TTC549 (cell line): Measurements from ENCODE around the gene PRR5L.
"Not testable (repeated sequence)": the region's sequence is repeated elsewhere in the genome, so short reads cannot be mapped to it uniquely, and the experiment has no call there.

Experiments used
- FAIRE-seq: peaks from 2 replicates; lab custom pipeline; 2012; peaks lifted over from hg19 to GRCh38; lab: Jason Lieb, UNC

Gene PRR5L

DNA sequence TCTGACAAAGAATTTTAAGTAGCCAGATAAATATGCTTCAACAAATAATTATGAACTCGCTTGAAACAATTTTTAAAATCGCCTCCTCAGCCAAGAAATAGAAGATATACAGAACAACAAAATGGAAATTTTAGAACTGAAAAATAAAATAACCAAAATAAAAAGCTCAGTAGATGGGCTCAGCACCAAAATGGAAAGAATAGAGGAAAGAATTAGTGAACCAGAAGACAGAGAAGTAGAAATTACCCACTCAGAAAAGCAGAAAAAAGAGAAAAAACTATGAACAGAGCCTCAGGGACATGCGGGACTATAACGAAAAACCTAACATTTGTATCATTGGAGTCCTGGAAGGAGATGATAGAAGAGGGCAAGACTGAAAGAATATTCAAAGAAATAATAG, 14.2 kb upstream of the PRR5L start:
- FAIRE-seq: no peak

DNA sequence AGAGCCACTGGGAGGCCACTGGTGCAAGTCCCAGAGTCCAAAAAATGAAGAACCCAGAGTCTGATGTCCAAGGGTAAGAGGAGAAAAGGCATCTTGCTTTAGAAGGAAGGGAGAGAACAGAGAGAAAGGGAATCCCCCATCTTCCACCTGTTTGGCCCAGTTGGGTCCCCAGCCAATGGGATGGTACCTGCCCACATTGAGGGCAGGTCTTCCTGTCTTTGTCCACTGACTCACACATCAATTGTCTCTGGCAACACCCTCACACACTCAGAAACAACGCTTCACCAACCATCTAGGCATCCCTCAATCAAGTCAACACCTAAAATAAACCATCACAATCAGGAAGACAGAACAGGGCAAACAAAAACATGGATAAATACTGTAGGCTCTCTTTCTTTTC, 13.2 kb upstream of the PRR5L start:
- no peak for FAIRE-seq

DNA sequence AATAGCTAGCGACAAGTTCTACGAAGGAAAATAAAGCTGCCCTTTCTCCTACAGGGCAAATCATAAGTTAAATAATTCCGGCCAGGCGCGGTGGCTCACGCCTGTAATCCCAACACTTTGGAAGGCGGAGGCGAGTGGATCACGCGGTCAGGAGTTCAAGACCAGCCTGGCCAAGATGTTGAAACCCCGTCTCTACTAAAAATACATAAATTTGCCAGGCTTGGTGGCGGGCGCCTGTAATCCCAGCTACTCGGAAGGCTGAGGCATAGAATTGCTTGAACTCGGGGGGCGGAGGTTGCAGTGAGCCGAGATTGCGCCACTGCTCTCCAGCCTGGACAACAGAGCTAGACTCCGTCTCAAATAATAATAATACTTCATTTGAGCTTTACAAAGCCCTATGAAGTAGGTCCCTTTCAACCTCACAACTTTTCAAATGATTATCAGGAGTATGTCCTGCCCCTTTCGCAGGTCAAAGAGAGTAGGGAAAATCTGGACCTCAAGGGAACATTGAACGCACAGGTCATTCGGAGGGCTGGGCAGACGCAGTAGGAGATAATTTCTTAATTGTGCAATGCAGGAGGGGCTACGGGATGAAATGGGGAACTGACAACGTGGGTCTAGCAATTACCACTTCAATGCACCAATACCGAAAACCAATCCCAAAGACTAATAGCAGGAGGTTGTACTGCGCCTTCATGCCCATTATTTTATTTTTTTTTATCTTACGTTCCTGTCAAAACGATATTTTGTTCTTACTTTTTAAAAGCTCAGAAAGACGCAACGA, 7.5 kb upstream of the PRR5L start:
- no peak for FAIRE-seq

- FAIRE-seq: no peak
These were observed 6.7 kb upstream of the PRR5L start, which contains the start of gene COMMD9 for GRCh38 chr11:36289226-36289852. Gene COMMD9, minus strand, starts transcription at chr11:36289424. Its CDS starts 12 bp downstream, at chr11:36289412.

DNA sequence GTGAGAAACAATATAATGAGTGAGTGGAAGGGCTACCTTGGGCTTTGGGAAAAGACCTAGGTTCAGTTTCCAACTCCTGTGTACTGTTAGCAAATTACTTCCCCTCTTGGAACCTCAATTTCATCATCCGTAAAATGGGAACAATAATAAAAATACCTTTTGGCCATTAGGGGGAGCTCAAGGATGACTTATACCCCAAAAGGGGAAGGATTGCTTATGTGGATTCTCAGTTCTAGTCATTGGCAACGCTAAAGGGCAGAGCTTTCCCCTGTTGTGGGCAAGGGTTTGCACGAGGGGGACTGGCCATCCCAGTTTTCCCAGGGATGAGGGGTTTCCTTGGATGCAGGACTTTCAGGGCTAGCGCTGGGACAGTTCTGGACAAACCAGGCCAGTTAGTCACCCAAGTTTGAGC, 3.8 kb upstream of the PRR5L start:
- no peak for FAIRE-seq

- no peak for FAIRE-seq
These were observed 926 bp downstream of the PRR5L start for GRCh38 chr11:36296884-36297543.

DNA sequence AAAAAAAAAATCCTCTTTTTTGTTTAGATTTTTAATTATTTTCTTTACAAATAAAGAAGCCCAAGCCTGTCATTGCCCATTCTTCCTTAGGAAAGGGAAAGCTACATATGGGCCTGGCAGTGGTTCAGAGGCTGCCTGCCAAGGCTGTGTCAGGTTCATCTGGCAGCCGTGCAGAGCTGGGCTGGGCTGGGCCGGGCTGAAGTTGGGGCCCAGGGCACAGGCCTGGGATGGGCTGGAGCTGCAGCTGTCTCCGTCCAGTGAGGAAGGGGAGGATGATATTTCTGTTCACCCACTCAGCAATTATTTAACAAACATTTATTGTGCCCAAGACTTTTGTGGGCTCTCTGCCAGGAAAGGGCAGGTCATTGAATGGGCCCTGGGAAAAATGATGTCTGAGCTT, 4.6 kb downstream of the PRR5L start:
- no peak for FAIRE-seq

DNA sequence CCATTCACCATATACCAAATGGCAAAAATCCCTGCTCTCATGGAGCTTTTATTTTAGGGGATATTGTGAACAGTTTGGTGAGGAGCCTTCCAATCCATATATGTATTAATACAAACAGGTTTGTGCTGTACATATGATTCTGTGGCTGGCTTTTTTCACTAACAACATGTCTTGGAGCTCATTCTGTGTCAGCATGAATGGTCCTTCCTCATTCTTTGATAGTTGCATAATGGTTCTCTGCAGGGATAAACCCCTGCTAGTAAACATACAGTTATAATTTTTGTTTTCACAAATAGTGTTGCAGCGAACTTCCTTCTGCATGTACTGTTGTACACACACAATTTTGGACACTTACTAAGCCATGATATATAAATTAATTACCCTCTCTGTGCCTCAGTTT, 8.3 kb downstream of the PRR5L start:
- FAIRE-seq: no peak

GRCh38 chr11:36305047-36305446, 9.0 kb downstream of the PRR5L start:
- no peak for FAIRE-seq

GRCh38 chr11:36306888-36307287, 10.8 kb downstream of the PRR5L start:
- no peak for FAIRE-seq

GRCh38 chr11:36308577-36308976, 12.5 kb downstream of the PRR5L start:
- no peak for FAIRE-seq

GRCh38 chr11:36309779-36310178, 13.7 kb downstream of the PRR5L start:
- FAIRE-seq: no peak

DNA sequence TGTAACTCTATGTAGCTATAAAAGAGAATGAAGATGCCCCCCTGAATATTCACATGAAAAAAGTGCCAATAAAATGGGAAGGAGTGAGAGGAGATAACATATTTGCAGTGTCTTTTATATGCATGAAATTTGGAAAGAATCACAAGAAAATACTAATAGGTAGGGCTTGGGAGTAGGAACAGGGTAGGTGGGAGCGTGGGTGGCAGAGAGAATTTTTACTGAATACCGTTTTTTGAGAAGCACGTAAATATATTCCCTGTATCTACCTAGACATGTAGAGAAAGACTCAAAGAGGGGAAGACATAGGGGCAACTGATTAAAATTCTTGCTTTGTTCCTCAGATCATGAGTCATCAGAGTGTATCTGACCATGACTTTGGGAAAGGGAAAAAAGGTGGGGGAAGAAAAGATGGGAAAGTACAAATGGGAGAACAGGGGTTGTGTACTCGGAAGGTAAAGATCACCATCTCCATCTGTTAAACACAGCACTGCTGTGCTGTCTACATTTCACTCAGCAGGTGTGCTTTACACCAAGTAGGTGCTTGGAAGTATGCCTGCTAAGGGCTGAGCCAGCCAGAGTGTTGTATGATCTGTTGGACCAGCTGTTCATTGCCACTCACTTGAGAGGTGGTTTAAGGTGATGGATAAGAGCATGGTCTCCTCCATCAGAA, 16.0 kb downstream of the PRR5L start:
- no peak for FAIRE-seq

DNA sequence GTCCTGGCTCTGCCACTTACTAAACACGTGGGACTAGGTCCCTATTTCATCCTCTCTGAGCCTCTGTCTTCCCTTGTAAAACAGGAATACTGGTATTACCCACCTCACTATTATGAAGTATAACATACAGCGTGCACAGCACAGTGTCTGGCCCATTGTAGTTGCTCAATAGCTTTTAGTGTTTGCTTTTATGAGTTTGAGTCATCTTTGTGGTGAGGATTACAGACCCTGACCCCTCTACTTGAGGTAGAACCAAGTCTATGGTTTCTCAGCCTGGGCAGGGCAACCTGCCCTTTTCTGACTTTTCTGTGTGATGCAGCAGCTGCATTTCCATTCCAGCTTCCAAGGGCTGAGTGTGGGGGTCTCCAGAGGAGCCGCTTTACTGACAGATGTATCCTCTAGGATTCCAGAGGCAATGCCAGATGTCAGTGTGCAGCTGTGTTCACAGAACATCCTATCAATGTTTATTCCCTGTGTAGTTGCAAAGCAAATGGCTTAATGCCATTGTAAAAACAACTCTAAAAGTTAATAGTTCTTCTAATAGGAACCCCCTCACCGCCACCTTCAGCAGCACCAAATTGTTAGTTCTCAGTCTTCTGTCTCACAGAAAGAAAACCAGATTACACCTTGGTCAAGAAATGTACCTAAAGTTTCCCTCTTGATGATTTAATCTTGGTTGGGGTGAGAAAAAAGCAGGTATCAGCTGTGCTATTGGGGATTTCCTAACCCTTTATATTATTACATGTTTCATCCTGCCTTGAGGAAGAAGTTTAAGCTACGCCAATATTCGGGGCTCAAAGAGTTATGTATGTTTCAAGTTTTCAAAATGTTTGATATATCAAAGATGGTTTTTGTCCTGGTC, 16.8 kb downstream of the PRR5L start:
- FAIRE-seq: no peak

DNA sequence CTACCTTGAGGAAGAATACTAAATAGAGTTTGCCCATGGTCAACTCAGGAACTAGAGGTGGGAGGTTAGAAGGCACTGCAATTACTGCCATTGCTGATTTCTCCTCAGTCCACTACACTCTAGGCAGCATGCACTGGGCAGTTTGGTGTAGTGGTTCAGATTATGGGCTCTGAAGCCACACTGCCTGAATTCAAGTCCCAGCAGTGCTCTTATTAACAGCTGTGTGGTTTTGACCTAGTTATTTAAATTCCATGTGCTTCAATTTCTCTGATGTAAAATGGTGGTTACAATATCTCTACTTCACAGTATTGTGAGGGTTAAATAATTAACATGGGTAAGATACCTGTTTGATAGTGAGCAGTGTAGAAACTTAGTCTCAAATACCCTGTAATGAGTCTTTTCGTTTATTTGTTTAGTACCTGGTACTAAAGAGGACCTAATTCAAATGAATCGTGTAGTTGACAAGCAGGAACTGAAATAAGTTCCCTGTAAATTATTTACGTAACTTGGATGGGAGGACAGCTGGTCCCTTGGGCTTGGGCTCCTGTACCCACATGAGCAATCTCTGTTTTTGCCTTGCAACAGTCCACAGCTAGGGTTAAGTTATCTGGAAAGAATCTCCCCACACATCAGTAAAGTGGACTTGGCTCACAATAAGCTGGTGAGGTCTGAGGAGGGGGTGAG, 17.8 kb downstream of the PRR5L start:
- no peak for FAIRE-seq

- FAIRE-seq: no peak
These were observed 18.3 kb downstream of the PRR5L start for GRCh38 chr11:36314434-36314767.

DNA sequence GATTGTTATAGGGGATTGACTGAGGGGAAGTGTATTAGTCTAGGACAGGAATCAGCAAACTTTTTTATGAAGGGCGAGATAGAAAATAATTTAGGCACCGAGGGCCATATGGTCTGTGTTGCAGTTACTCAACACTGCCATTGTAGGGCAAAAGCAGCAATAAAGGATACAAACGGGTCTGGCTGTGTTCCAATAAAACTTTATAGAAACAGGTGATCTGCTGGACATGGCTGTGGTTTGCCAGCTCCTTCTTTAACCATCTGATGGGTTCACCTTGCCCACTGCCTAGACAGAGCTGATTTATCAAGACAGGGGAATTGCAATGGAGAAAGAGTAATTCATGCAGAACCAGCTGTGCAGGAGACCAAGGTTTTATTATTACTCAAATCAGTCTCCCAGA, 20.0 kb downstream of the PRR5L start:
- no peak for FAIRE-seq

GRCh38 chr11:36317992-36318391, 21.9 kb downstream of the PRR5L start:
- no peak for FAIRE-seq

- not testable (repeated sequence) for FAIRE-seq
These were observed 28.9 kb downstream of the PRR5L start for GRCh38 chr11:36324956-36325355.

DNA sequence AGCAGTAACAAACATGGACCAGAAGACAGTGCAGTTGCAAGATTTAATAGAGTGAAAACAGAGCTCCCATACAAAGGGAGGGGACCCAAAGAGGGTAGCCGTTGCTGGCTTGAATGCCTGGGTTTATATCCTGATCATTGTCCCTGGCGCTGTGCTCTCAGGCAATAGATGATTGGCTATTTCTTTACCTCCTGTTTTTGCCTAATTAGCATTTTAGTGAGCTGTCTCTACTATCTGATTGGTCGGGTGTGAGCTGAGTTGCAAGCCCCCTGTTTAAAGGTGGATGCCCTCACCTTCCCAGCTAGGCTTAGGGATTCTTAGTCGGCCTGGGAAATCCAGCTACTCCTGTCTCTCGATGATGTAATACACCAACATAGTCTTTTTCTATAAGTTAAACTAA, 29.3 kb downstream of the PRR5L start:
- FAIRE-seq: not testable (repeated sequence)
